ENCODE data around the gene NOCT. TPM values are rescaled to one million over a fixed set of nuclear protein-coding genes. Genes with fewer than 3 reads are reported as not detected.

NOCT gene
- total RNA-seq, 4 donors from 2014 or later = 3.1 to 17.1 (median 7.8) TPM

GRCh38 chr4:139042981-139043460 is 27.4 kb downstream of the NOCT start:
- TF ChIP-seq CTCF (IDR thresholded peaks at IDR 0.05; ENCODE audit: low read depth) = no peak

GRCh38 chr4:139044291-139044690 is 28.7 kb downstream of the NOCT start:
- TF ChIP-seq CTCF (IDR thresholded peaks at IDR 0.05; ENCODE audit: low read depth) = no peak

GRCh38 chr4:139048026-139048425 is 32.4 kb downstream of the NOCT start:
- TF ChIP-seq CTCF (IDR thresholded peaks at IDR 0.05; ENCODE audit: low read depth) = no peak

GRCh38 chr4:139050446-139050845 is 34.9 kb downstream of the NOCT start:
- TF ChIP-seq CTCF (IDR thresholded peaks at IDR 0.05; ENCODE audit: low read depth) = no peak

GRCh38 chr4:139053909-139054308 is 38.3 kb downstream of the NOCT start:
- TF ChIP-seq CTCF (IDR thresholded peaks at IDR 0.05; ENCODE audit: low read depth) = no peak

- TF ChIP-seq CTCF (IDR thresholded peaks at IDR 0.05; ENCODE audit: low read depth) = no peak
Observed at GRCh38 chr4:139054791-139055505, 39.4 kb downstream of the NOCT start.

- no peak for TF ChIP-seq CTCF (IDR thresholded peaks at IDR 0.05; ENCODE audit: low read depth)
Observed at GRCh38 chr4:139060591-139060990, 45.0 kb downstream of the NOCT start.

Measured in subcutaneous adipose tissue (tissue), 4 donors.